Subcutaneous abdominal adipose tissue (tissue), 5 donors: ENCODE data around the gene RTN3.
"Not testable (repeated sequence)": the region's sequence is repeated elsewhere in the genome, so short reads cannot be mapped to it uniquely, and the experiment has no call there.

Experiments used
- H3K27ac ChIP-seq: one replicate; pipeline ENCODE4 v1.7.0; 2013; ENCODE audit warnings: low read depth, mild to moderate bottlenecking, inconsistent platforms, low read length, moderate library complexity
- H3K27me3 ChIP-seq, 5 donors: one replicate each; pipeline ENCODE4 v1.7.0; 2013; ENCODE audit warnings: low read length in 5 of 5, inconsistent platforms in 1 of 5; ENCODE audit not compliant: control insufficient read depth in 5 of 5, insufficient read depth in 4 of 5
- H3K36me3 ChIP-seq, 5 donors: one replicate each; pipeline ENCODE4 v1.7.0; 2013; ENCODE audit warnings: low read length in 5 of 5; ENCODE audit not compliant: control insufficient read depth in 5 of 5, insufficient read depth in 5 of 5
- H3K4me1 ChIP-seq, 5 donors: one replicate each; pipeline ENCODE4 v1.7.0; 2013; ENCODE audit warnings: low read length in 5 of 5, mild to moderate bottlenecking in 3 of 5, moderate library complexity in 1 of 5; ENCODE audit not compliant: control insufficient read depth in 5 of 5, insufficient read depth in 5 of 5
- H3K4me3 ChIP-seq, 5 donors: one replicate each; pipeline ENCODE4 v1.7.0; 2013; ENCODE audit warnings: low read length in 5 of 5, low read depth in 1 of 5
- H3K9ac ChIP-seq, 5 donors: one replicate each; pipeline ENCODE4 v1.7.0; 2013; ENCODE audit warnings: low read length in 5 of 5, mild to moderate bottlenecking in 4 of 5, moderate library complexity in 3 of 5
- H3K9me3 ChIP-seq, 5 donors: one replicate each; pipeline ENCODE4 v1.7.0; 2013; ENCODE audit warnings: low read length in 5 of 5; ENCODE audit not compliant: control insufficient read depth in 5 of 5
- donor health status: healthy.
- donor health status: healthy.
- donor health status: healthy.
- donor health status: healthy.
- donor health status: healthy.

The RTN3 gene

DNA sequence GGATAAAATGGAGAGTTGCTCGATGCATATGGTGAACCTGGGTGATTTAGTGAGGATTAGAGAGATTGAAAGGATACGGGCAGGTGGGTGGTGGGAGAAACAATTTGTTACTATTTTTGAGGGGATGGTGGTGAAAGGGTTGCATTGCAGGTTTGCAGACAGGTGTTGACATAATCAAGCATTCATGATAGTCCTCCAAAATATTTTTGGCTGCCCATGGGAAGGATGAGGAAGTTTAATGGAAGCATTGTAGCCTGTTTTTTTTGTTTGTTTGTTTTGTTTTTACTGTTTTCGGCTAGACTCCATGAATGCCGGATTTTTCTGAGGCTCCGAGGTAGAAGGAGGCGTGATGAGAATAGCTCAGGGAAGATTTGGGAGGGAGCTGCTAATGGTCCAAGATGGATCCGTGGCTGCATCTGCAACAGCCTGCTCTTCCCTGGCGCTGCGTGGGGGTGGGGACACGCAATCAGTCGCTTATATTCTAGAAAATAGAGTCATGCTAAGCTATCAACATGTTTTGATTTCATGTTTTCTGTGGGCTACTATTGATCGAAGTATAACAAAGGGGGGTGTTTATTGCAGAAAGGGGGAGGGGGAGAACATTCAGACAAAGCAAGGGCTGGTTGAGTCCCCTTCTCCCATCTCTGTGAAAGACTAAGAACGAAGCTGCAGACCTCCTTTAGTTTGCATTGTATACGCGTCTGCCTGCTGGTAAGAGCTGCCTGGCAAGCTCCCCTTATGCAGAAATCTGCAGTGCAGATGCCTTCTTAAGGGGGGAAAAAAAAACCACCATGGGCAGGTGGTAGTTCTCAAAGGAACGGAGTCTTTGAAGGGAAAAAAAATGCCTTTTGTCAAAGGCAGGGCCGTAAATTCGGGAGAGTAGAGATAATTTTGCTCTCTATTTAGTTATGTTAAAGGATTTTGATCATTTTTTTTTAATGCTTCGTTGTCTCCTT lies 1.0 kb downstream of the RTN3 start:
- Histone ChIP-seq H3K27me3 (no peaks in the 10 kb centered on the region), H3K9ac (peak overlapping the region; percentile 57 to 99 (median 97)), H3K9me3 (no peaks in the 10 kb centered on the region), H3K4me1 (peaks cover 3 to 56% (median 54%) of the 10 kb centered on the region in 5 donors), H3K27ac (peak overlapping the region; percentile 99), H3K4me3 (peak overlapping the region; percentile 77 to 99 (median 93)), H3K36me3 (no peaks in the 10 kb centered on the region)

- H3K27ac ChIP-seq = peak overlapping the region; percentile 99
- no peaks in the 10 kb centered on the region for H3K27me3 ChIP-seq
- H3K4me3 ChIP-seq = peak overlapping the region; percentile 77 to 99 (median 93)
- peak overlapping the region; percentile 28 to 99 (median 97) for H3K9ac ChIP-seq
- no peaks in the 10 kb centered on the region for H3K36me3 ChIP-seq
- no peaks in the 10 kb centered on the region for H3K9me3 ChIP-seq
- H3K4me1 ChIP-seq = peaks cover 3 to 62% (median 61%) of the 10 kb centered on the region in 5 donors
Measured at GRCh38 chr11:63683133-63683991, 2.1 kb downstream of the RTN3 start.

DNA sequence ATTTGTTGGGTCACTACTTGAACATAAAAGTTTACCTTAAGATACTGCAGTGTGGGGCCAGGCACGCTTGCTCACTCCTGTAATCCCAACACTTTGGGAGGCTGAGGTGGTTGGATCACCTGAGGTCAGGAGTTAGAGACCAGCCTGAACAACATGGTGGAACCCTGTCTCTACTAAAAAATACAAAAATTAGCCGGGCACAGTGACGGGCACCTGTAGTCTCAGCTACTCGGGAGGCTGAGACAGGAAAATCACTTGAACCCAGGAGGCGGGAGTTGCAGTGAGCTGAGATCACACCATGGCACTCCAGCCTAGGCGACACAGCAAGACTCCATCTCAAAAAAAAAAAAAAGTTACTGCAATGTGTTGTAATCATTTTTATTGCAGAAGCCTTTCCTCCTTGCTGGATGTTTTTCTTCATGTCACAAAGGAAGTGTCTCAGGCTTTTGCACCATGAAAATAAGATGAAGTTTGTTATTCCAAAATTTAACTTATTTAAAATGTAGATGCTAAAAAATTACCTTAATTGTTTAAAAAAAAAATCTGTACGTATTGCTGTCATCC lies 3.9 kb downstream of the RTN3 start:
- H3K27me3 ChIP-seq, H3K36me3 ChIP-seq, H3K9me3 ChIP-seq, H3K4me3 ChIP-seq, H3K9ac ChIP-seq: not testable (repeated sequence)
- peaks cover 3 to 80% (median 69%) of the 10 kb centered on the region in 5 donors for H3K4me1 ChIP-seq
- peak overlapping the region; percentile 99 for H3K27ac ChIP-seq

DNA sequence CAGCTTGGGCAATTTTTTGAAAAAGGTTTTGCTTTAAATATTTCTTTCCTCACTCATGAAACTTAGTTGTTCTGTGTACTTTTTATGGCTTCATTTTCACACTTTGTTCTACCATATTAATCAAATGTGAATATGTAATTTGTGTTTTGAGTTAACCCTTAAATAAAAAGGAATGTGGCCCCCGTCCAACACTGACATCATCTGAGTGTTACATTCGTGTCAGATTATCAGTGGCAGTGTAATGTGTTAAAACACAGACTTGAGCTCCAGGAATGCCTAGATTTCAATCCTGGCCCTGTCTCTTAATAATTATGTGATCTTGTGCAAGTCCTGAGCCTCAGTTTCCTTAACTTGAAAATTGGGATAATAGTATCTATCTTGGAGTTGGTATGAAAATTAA lies 5.6 kb downstream of the RTN3 start:
- Histone ChIP-seq H3K9ac (peak overlapping the region in 2 of 5 donors; percentile 26 to 32), H3K9me3 (no peaks in the 10 kb centered on the region), H3K27me3 (no peaks in the 10 kb centered on the region), H3K4me1 (peaks cover 0 to 83% (median 69%) of the 10 kb centered on the region in 5 donors), H3K27ac (peak overlapping the region; percentile 79), H3K36me3 (no peaks in the 10 kb centered on the region), H3K4me3 (no peak overlapping the region)

GRCh38 chr11:63687845-63688244 lies 6.5 kb downstream of the RTN3 start:
- H3K36me3 ChIP-seq = no peaks in the 10 kb centered on the region
- peaks cover 0 to 79% (median 61%) of the 10 kb centered on the region in 5 donors for H3K4me1 ChIP-seq
- H3K27me3 ChIP-seq = no peaks in the 10 kb centered on the region
- H3K9me3 ChIP-seq = no peaks in the 10 kb centered on the region
- H3K9ac ChIP-seq = peak overlapping the region in 1 of 5 donors; percentile 26
- H3K4me3 ChIP-seq = no peak overlapping the region
- peak overlapping the region; percentile 79 for H3K27ac ChIP-seq

DNA sequence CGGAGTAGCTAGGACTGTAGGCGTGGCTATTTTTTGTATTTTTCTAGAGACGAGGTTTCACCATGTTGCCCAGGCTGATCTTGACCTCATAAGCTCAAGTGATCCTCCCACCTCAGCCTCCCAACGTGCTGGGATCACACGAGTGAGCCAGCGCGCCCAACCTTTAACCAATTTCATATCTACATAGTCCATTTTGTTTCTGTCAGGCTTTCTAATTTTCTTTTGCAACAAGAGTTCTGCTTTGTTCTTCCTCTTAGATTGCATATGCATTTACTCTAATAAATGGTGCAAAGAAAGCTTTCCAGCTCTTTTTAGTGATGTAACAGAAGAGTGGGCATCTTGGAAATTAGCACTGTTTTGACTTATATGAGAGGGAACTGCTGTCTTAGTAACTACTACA lies 13.3 kb downstream of the RTN3 start:
- Histone ChIP-seq H3K9me3 (no peaks in the 10 kb centered on the region), H3K9ac (no peak overlapping the region), H3K27me3 (no peaks in the 10 kb centered on the region), H3K4me3 (no peak overlapping the region), H3K4me1 (peaks cover 2 to 29% (median 16%) of the 10 kb centered on the region in 5 donors), H3K27ac (no peak overlapping the region), H3K36me3 (peaks cover 0 to 4% (median 0%) of the 10 kb centered on the region in 5 donors)

DNA sequence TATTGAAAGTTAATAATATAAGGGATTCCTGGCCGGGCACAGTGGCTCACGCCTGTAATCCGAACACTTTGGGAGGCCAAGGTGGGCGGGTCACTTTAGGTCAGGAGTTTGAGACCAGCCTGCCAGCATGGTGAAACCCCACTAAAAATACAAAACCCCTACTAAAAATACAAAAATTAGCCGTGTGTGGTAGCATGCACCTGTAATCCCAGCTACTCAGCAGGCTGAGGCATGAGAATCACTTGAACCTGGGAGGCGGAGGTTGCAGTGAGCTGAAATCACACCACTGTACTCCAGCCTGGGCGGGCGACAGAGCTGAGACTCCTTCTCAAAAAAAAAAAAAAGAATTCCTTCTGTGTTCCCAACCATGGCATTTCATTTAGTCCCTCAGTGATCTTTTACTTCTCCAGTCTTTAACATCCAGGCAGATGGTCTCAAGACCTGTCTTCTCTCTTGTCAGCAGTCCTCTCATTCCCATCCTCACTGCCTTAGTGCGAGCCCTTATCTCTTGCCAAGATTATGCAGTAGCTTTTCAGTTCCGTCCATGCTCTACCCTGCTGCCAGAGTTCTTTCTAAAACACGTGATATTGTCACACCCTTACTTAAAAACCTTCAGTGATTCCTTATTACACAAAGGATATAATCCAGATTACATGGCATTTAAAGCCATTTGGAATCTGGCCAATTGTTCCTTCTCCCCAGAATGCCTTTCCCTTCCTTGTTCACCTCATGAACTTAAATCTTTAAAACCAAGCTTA lies 17.9 kb downstream of the RTN3 start:
- Histone ChIP-seq H3K4me1 (peaks cover 2 to 17% (median 9%) of the 10 kb centered on the region in 5 donors), H3K36me3 (peaks cover 0 to 7% (median 0%) of the 10 kb centered on the region in 5 donors), H3K27me3 (no peaks in the 10 kb centered on the region), H3K9me3 (no peaks in the 10 kb centered on the region), H3K27ac (peak overlapping the region; percentile 34), H3K9ac (peak overlapping the region in 1 of 5 donors; percentile 7), H3K4me3 (no peak overlapping the region)

DNA sequence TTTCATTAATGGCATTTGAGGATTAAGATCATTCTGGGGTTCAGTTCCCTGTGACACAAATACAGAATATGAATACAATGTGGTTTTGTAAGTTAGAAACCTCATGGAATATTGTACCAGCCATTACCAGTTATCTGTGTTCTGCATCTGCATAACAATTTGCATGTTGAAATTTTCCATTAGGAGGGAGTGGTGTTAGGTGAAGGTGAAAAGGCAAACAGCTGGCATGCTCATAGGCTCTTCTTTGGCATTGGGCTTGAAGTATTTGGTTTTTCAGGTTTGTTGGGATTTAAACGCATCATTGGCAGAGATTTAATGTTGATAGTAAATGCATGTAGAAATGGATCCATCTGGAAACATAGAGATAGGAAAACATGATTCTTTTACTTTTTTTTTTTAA lies 18.6 kb downstream of the RTN3 start:
- Histone ChIP-seq H3K27me3 (no peaks in the 10 kb centered on the region), H3K27ac (peak overlapping the region; percentile 34), H3K9me3 (no peaks in the 10 kb centered on the region), H3K9ac (no peak overlapping the region), H3K4me3 (no peak overlapping the region), H3K4me1 (peaks cover 2 to 17% (median 9%) of the 10 kb centered on the region in 5 donors), H3K36me3 (peaks cover 0 to 3% (median 0%) of the 10 kb centered on the region in 5 donors)

- no peak overlapping the region for H3K4me3 ChIP-seq
- peaks cover 0 to 4% (median 0%) of the 10 kb centered on the region in 5 donors for H3K36me3 ChIP-seq
- H3K9ac ChIP-seq = no peak overlapping the region
- peaks cover 0 to 24% (median 9%) of the 10 kb centered on the region in 5 donors for H3K4me1 ChIP-seq
- H3K9me3 ChIP-seq = no peaks in the 10 kb centered on the region
- peak overlapping the region; percentile 24 for H3K27ac ChIP-seq
- no peaks in the 10 kb centered on the region for H3K27me3 ChIP-seq
Measured at GRCh38 chr11:63705526-63705925, 24.2 kb downstream of the RTN3 start.
